ENCODE data around the gene NPAS3.

Gene NPAS3

DNA sequence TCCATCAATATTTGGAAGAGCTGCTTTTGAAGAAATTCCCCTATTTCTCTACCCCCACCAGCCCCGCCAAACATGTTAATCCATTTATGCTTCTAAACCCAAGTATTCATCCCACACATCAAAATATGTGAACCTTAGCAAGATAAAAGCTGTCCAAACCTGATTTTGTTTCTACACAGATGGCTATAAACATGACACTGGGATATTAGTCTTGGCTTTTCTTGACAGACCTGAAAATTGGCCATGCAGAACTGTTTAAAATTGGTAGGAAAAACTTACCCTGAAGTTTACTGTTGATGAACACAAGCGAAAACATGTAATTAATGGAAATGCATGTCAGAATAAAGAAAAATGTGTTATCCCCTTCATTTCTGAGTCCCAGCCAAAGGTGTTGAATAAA is 642.2 kb downstream of the NPAS3 start:
- no peak for DNase-seq (ENCODE audit: low read depth in 2 of 2)

DNA sequence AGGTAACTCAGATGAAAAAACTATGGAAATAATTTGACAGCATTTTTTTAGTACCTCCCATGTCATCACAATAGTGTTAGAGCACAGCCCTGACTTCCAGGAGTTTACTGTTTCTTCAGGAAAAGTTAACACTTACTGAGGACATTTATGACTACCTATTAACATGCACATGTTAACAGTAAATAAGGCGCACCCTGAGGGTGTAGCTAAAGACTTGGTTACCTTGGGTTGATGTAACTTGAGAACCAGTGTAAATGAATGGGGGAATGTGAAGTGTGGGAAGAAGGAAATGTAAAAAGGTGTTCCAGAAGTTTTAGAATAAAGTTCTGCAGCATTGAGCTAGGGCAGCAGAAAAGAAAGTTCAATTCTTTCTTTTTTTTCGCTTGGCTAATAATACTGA is 646.0 kb downstream of the NPAS3 start:
- no peak for DNase-seq (ENCODE audit: low read depth in 2 of 2)

GRCh38 chr14:33586806-33587205 is 648.1 kb downstream of the NPAS3 start:
- no peak for DNase-seq (ENCODE audit: low read depth in 2 of 2)

GRCh38 chr14:33587791-33588190 is 649.1 kb downstream of the NPAS3 start:
- DNase-seq (ENCODE audit: low read depth in 2 of 2) = no peak

DNA sequence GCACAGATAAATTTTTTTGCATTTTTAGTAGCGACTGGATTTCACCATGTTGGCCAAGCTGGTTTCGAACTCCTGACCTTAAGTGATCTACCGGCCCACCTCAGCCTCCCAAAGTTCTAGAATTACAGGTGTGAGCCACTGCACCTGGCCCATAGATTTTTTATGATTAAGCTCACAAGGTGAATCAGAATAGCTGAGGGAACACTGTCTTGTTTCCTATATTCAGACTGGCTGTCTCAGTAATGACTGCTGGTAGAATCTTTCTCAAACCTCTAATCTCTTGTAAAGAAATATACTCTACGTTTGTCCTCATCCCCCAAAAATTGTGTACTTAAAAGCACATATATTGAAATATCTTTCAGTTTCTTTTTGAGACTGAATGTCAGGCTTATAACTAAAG is 650.1 kb downstream of the NPAS3 start:
- DNase-seq (ENCODE audit: low read depth in 2 of 2) = no peak

- no peak for DNase-seq (ENCODE audit: low read depth in 2 of 2)
Observed at GRCh38 chr14:33589334-33589733, 650.7 kb downstream of the NPAS3 start.

GRCh38 chr14:33590891-33591630 is 652.4 kb downstream of the NPAS3 start:
- DNase-seq (ENCODE audit: low read depth in 2 of 2) = no peak

GRCh38 chr14:33592297-33592696 is 653.6 kb downstream of the NPAS3 start:
- no peak for DNase-seq (ENCODE audit: low read depth in 2 of 2)

DNA sequence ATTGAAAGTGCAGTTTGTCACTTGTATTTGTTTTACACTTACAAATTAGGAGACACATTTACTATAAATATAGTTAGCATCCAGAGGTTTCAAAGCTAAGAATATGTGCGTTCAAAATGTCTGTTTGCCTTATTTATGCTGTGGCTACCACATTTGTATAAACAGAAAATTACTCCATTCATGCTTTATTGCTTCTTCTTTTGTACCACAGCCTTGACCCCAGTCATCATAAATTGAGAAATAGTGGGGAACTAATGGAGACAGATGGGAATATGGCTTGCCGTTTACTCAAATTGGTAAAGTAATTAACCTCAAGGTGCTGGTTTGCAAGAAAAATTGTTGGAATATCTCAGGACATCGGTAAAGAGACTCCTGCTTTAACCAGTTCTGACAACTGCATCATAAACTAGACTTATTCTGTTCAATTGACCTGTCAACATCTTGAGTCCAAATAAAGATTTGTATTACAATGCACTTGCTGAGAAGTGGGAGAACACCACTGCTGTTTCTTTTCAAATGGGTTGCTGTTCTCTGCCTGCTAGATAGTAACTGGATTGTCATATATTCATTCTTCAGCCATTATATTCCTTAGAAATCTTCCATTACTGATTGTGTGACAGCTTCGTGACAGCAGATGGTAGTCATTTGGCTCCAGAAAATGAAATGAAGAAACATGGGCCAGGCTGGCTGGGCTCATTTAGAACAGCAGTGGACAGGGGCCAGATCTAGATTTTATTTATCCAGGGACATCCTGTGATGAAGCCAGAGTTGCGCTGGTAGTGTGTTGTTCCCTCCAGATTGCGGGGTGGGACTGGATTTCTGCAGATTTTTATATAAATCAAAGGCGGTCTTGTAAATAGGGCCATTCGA is 657.8 kb downstream of the NPAS3 start:
- no peak for DNase-seq (ENCODE audit: low read depth in 2 of 2)

DNA sequence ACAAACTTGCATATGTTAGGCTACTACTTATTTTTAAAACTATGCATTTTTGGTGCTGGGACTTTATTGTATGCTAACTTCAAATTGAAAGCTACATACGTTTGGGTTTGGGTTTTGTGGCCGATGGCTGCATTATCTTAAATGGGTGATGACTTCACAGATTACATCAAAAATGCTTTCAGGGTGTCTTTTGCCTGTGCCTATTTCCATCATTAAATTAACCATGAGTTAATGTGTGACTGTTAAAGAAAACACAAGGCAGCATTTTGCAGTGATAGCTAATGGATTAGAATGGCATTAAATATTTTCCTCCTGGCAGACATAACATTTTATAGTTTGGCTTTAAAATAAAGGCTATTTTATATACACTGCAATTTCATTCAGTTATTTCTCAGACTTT is 659.9 kb downstream of the NPAS3 start:
- no peak for DNase-seq (ENCODE audit: low read depth in 2 of 2)

- DNase-seq (ENCODE audit: low read depth in 2 of 2) = no peak
Observed at GRCh38 chr14:33602396-33602795, 663.7 kb downstream of the NPAS3 start.

DNA sequence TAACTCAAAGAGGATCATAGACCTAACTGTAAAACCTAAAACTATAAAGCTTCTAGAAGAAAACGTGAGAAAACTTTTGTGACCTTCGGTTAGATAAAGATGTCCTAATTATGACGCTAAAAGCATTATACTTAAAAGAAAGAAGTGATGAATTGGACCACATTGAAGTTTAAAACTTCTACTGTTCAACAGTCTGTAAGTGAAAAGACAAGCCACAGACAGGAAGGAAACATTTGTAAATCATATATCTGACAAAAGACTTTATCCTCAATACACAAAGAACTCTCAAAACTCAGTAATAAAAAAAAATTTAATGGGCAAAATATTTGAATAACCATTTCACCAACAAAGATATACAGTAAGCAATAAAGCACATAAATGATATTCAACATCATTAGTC is 667.9 kb downstream of the NPAS3 start:
- no peak for DNase-seq (ENCODE audit: low read depth in 2 of 2)

DNA sequence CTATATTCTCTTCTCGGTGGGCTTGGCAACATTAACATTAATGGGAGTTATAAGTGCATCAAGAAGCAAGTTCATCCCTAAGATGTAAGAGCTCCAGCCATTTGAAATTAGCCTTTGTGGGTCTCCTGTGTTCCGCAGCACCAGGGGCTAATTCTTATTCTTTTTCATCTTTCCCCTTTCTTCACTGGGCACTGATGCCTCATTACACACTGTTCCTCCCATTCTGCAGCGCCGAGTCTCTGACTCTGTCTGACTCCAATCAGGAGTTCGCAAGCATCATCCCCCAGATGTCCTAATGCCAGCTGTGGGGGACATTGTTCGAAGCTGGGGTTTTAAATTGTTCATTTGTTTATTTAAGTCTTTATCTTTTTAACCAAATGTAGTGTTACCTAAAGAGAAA is 670.9 kb downstream of the NPAS3 start:
- no peak for DNase-seq (ENCODE audit: low read depth in 2 of 2)

DNA sequence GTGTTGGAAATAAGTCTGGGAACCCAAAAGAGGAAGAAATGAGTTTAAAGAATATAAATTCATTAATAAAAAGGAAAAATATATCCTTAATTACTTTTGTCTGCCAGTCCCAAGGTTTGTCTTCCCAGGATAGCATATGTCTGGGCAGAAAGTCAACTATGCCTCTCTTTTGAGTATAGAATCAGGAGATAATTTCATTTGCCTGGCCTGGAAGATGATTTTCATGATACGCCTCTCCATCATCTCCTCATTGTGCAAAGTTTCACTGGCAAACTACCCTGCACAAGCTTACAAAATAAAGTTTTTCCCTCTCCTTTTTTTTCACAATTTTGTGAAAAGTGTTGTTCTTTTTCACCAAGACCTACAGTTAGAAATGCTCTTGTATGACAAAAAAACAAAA is 671.4 kb downstream of the NPAS3 start:
- no peak for DNase-seq (ENCODE audit: low read depth in 2 of 2)

DNA sequence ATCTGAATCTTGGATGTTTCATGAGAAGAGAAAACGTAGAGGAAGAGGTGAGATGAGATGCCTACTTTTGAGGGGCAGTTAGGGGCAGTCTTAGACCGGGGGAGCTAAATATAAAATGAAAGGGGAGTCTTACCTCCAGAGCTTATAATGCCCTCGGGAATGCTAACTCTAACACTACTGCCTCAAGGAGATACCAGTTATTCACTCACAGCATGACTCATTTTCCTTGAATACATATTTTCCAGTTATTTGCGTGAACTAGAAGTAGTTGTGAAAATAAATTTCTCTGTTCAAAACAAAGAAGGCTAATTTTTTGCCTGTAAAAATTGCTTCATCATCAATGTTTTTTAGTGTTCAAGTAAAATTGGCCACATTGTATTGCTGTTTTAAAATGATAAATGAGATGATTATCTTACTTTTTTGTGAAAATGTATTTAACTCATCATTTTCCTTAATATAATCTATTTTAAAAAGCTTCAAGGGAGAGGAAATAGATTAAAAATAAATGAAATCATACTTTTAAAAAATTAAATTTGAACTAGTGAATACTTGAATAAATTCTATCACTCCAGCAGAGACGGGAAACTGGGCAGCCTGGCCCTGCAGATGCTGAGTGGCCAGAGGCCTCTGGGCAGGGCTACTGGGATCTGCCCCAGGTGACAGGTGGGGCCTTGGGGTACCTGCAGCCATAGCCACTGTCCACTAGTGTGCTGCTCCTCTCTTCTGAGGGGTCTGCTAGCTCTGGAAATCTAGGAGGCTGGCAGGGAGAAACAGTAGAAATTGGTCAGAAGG is 672.9 kb downstream of the NPAS3 start:
- DNase-seq (ENCODE audit: low read depth in 2 of 2) = no peak

GRCh38 chr14:33612197-33612505 is 673.5 kb downstream of the NPAS3 start:
- no peak for DNase-seq (ENCODE audit: low read depth in 2 of 2)

- no peak for DNase-seq (ENCODE audit: low read depth in 2 of 2)
Observed at GRCh38 chr14:33617154-33617553, 678.5 kb downstream of the NPAS3 start.

DNA sequence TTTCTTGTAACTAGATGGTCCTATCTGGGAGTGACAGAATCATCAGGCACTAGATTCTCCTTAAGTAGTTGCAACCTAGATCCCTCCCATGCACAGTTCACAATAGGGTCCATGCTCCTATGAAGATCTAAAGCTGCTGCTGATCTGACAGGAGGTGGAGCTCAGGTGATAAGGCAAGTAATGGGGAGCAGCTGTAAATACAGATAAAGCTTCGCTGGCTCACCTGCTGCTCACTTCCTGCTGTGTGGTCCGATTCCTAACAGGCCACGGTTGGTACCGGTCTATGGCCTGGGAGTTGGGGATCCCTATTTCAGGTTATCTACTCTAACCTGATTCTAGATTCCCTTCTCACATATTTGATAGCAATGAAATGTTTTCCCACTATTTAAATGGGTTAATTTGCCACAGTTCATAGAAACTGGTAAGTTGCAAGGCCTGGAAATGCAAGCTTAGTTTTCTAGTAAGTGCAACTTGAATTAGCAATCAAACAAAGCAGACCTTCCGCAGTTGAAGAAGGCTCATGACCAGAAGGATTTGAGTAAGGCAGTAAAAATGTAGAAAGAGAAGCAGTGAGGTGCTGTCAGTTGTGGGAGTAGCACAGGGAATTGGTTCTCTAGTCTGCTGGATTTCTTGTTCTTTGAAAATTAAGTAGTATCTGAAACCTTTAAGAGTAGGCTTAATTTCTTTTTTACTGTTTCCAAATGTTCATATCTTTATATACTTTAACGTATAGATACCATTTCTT is 679.9 kb downstream of the NPAS3 start:
- no peak for DNase-seq (ENCODE audit: low read depth in 2 of 2)

- DNase-seq (ENCODE audit: low read depth in 2 of 2) = no peak
Observed at GRCh38 chr14:33622496-33622895, 683.8 kb downstream of the NPAS3 start.

DNA sequence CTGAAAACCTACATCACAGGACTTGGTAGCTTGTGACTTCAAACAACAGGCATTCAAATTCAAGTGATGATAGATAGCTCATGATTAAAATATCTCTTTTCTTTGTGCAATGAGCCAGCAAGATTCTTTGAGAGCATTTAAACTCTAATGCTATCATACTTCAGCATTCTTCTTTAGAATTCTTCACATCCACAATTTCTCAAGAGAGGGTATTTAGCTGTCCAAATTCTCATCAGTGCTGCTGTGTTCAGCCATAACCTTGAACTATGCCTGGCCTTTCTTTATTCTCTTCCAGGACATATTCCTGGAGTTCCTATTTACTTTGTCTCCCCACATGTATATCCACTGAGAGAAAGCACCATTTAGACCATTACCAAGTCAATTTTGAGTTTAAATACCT is 691.1 kb downstream of the NPAS3 start:
- DNase-seq (ENCODE audit: low read depth in 2 of 2) = no peak

DNA sequence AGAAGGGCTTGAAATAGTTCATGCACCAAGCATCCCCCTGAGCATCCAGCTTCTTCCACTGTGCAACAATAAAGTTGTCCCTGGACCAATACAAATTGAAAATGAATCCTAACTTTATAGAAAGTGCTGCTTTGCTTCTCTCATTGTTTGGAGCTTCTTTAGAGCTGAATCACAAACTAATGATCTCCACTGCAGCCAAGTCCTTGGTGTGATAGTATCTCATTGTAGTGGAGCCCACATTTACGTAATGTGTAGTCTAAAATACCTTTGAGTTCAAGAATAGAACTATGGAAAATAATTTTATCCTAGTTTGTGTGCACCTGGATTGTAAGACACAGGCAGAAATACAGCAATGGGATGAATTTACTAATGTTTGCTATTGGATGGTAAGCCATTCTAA is 692.3 kb downstream of the NPAS3 start:
- no peak for DNase-seq (ENCODE audit: low read depth in 2 of 2)

GRCh38 chr14:33631441-33631840 is 692.8 kb downstream of the NPAS3 start:
- DNase-seq (ENCODE audit: low read depth in 2 of 2) = no peak

Measured in stimulated activated CD8-positive, alpha-beta memory T cell treated with anti-CD3 and anti-CD28 coated beads, Interleukin-7, amount 100 ng/mL, for 1 hour (primary cell).